CD4-positive, alpha-beta T cell (primary cell): Measurements from ENCODE around the gene TOR2A. TPM values are rescaled to one million over a fixed set of nuclear protein-coding genes. Genes with fewer than 3 reads are reported as not detected.
A peak's percentile ranks its signal among the peaks of the same experiment; 100 is the strongest.

Experiments
- ATAC-seq: fragments of 200-7000 bp; cut with Tn5 transposase; one replicate; pipeline ENCODE4 v1.10.0; 2022; ENCODE audit warnings: mild to moderate bottlenecking; ENCODE audit not compliant: poor library complexity
- CTCF ChIA-PET: fragments of 350-600 bp; sonication (Branson Sonifier 250); formaldehyde crosslinking; loops from one replicate; lab custom pipeline; 2021; ENCODE audit warnings: antibody characterized with exemption, inconsistent platforms; lab: Charles Lee
- POLR2A ChIA-PET: fragments of 350-600 bp; sonication (Branson Sonifier 250); formaldehyde crosslinking; loops from one replicate; lab custom pipeline; 2021; ENCODE audit warnings: antibody characterized with exemption, inconsistent platforms; lab: Charles Lee
- DNase-seq, 14 experiments: peaks; one replicate each; pipeline ENCODE4 v3.0.0-alpha.2; 2013 to 2020; ENCODE audit warnings: mixed read lengths in 2 of 14
- H3K27ac ChIP-seq, 2 donors: one replicate each; pipeline versions ENCODE4 v1.5.1 to v1.7.0; 2013; ENCODE audit warnings: low read length in 2 of 2, low read depth in 1 of 2, mild to moderate bottlenecking in 1 of 2
- H3K27me3 ChIP-seq, 2 experiments: 1 replicate in 1 of 2; 2 replicates in 1 of 2; pipeline versions ENCODE4 v1.6.1 to v1.7.0; 2013; ENCODE audit warnings: low read length in 2 of 2, control low read depth in 1 of 2, mild to moderate bottlenecking in 1 of 2, moderate library complexity in 1 of 2; ENCODE audit not compliant: insufficient read depth in 2 of 2, control insufficient read depth in 1 of 2
- H3K36me3 ChIP-seq: one replicate; pipeline ENCODE4 v1.6.1; 2013; ENCODE audit warnings: low read length, control low read depth; ENCODE audit not compliant: insufficient read depth
- H3K4me1 ChIP-seq: one replicate; pipeline ENCODE4 v1.6.1; 2013; ENCODE audit warnings: low read length, control low read depth; ENCODE audit not compliant: insufficient read depth
- H3K4me3 ChIP-seq: one replicate; pipeline ENCODE4 v1.5.1; 2013; ENCODE audit warnings: mild to moderate bottlenecking, low read length, moderate library complexity
- H3K9me3 ChIP-seq, 2 experiments: 1 replicate in 1 of 2; 2 replicates in 1 of 2; pipeline versions ENCODE4 v1.6.1 to v1.7.0; 2013; ENCODE audit warnings: low read length in 2 of 2, mild to moderate bottlenecking in 2 of 2, control low read depth in 1 of 2, moderate library complexity in 1 of 2; ENCODE audit not compliant: control insufficient read depth in 1 of 2, insufficient read depth in 1 of 2
- H3K27ac Mint-ChIP-seq: one replicate; pipeline ENCODE4 v1.8.0; 2020; ENCODE audit warnings: mixed read lengths
- H3K27me3 Mint-ChIP-seq: one replicate; pipeline ENCODE4 v1.8.0; 2021; ENCODE audit warnings: mixed read lengths
- H3K36me3 Mint-ChIP-seq: one replicate; pipeline ENCODE4 v1.8.0; 2021; ENCODE audit warnings: low read depth, mixed read lengths
- H3K4me1 Mint-ChIP-seq: one replicate; pipeline ENCODE4 v1.8.0; 2021; ENCODE audit warnings: low read depth, mixed read lengths
- H3K4me3 Mint-ChIP-seq: one replicate; pipeline ENCODE4 v1.8.0; 2020; ENCODE audit warnings: mild to moderate bottlenecking, mixed read lengths
- H3K9me3 Mint-ChIP-seq: one replicate; pipeline ENCODE4 v1.8.0; 2020; ENCODE audit warnings: mixed read lengths
- intact Hi-C, 2 experiments: fragments of 100-400 bp; cut with DNase I in 1 of 2; cut with micrococcal nuclease in 1 of 2; formaldehyde crosslinking; loops; one replicate each; pipeline versions ENCODE4 v1.15.1 to v1.9.0; 2023 to 2025; cut with DNase I, micrococcal nuclease
- total RNA-seq, 174 experiments: library from RNA in 2 of 174; stranded (reverse) in 2 of 174; gene quantifications; one replicate each; pipeline ENCODE4 v1.2.3 and lab custom pipeline; 2021 to 2026
- TF ChIP-seq, protein P1 (sequence below): fragments of 200-600 bp; IDR thresholded peaks from one replicate; pipeline ENCODE4 v1.8.0; 2022; ENCODE audit warnings: antibody characterized with exemption, mild to moderate bottlenecking

TOR2A gene
- total RNA-seq, 2 experiments from 2014 or later = 7.6 to 8.2 TPM

DNA sequence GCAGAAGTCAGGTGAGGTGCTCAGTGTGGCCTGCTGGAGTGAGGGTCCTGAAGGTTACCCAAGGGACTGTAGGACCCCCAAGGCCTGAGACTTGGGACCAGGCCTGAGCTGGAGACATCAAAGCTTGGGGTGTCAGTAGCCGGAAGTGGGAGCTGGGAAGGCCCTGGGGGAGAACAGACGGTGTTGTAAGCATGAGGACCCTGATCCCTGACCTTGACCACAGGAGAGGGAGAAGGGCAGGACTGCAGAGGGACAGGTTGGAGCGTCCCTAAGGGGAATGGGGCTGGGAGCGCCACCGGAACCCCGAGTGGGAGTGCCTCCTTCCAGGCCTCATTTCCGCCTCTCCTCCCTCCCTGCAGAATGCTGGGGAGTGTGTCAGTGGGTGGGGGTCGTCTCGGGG, 18.7 kb downstream of the TOR2A start:
- CTCF ChIA-PET = interaction anchor here (1.6 to 2.5 kb wide), 2 partner anchors 18 to 153 kb away, joined by 8 to 28 read pairs; partner anchors contain the start of gene TOR2A

GRCh38 chr9:127715470-127716337, 19.4 kb downstream of the TOR2A start, which contains the start of the genes PTRH1 and TTC16:
PTRH1 (minus strand) TSS chr9:127715663; CDS start chr9:127715639, 24 bp downstream.
TTC16 (plus strand) TSS chr9:127716079; CDS start chr9:127716146, 67 bp downstream.
- Mint-ChIP-seq H3K27me3 (no peaks in the 10 kb centered on the region), H3K9me3 (no peaks in the 10 kb centered on the region), H3K4me3 (peak within 1 kb of the TSS; percentile 92), H3K36me3 (peaks cover 5% of the 10 kb centered on the region), H3K4me1 (peaks cover 30% of the 10 kb centered on the region), H3K27ac (peak within 1 kb of the TSS; percentile 83)
- H3K27ac ChIP-seq = peak within 1 kb of the TSS; percentile 51 to 76
- intact Hi-C loops = loop anchor here (1.0 to 10.0 kb wide), 5 partner anchors 17 to 352 kb away; partner anchors contain the start of genes STXBP1 (in 2 of the 2), CDK9 (in 1 of the 2), NAIF1 (in 1 of the 2) and SLC25A25 (in 1 of the 2)
- peak within 1 kb of the TSS; percentile 73 for H3K4me3 ChIP-seq
- DNase-seq (peak; percentile 92 to 98 (median 96)), ATAC-seq (peak; percentile 94)
- TF ChIP-seq, protein P1, sequence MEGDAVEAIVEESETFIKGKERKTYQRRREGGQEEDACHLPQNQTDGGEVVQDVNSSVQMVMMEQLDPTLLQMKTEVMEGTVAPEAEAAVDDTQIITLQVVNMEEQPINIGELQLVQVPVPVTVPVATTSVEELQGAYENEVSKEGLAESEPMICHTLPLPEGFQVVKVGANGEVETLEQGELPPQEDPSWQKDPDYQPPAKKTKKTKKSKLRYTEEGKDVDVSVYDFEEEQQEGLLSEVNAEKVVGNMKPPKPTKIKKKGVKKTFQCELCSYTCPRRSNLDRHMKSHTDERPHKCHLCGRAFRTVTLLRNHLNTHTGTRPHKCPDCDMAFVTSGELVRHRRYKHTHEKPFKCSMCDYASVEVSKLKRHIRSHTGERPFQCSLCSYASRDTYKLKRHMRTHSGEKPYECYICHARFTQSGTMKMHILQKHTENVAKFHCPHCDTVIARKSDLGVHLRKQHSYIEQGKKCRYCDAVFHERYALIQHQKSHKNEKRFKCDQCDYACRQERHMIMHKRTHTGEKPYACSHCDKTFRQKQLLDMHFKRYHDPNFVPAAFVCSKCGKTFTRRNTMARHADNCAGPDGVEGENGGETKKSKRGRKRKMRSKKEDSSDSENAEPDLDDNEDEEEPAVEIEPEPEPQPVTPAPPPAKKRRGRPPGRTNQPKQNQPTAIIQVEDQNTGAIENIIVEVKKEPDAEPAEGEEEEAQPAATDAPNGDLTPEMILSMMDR = no peak
- no peaks in the 10 kb centered on the region for H3K27me3 ChIP-seq
- peaks cover 58% of the 10 kb centered on the region for H3K4me1 ChIP-seq
- no peaks in the 10 kb centered on the region for H3K36me3 ChIP-seq
- POLR2A ChIA-PET = interaction anchor here (0.5 to 2.0 kb wide), 11 partner anchors 9 to 265 kb away, joined by 3 to 16 read pairs (median 3); partner anchors contain the start of genes CDK9, LRSAM1, RPL12 and ST6GALNAC4
- CTCF ChIA-PET = interaction anchor here (1.6 to 2.5 kb wide), 2 partner anchors 19 to 154 kb away, joined by 8 to 28 read pairs; partner anchors contain the start of gene TOR2A
- no peaks in the 10 kb centered on the region for H3K9me3 ChIP-seq

More for the DNA sequence above, 18.7 kb downstream of the TOR2A start:
- ATAC-seq (no peak), DNase-seq (no peak)
- H3K27ac Mint-ChIP-seq = peak overlapping the region; percentile 83
- H3K27me3 Mint-ChIP-seq = no peaks in the 10 kb centered on the region
- H3K4me3 Mint-ChIP-seq = peak overlapping the region; percentile 92
- TF ChIP-seq, protein P1 = no peak
- no peaks in the 10 kb centered on the region for H3K36me3 ChIP-seq
- no peaks in the 10 kb centered on the region for H3K27me3 ChIP-seq
- peaks cover 5% of the 10 kb centered on the region for H3K36me3 Mint-ChIP-seq
- intact Hi-C loops = loop anchor here (2.0 to 10.0 kb wide), 4 partner anchors 16 to 351 kb away; partner anchors contain the start of genes STXBP1 (in 2 of the 2), NAIF1 (in 1 of the 2) and SLC25A25 (in 1 of the 2)
- POLR2A ChIA-PET = interaction anchor here (1.1 to 2.0 kb wide), 8 partner anchors 8 to 265 kb away, joined by 3 to 16 read pairs (median 6); partner anchors contain the start of genes CDK9, LRSAM1, RPL12 and TOR2A
- H3K9me3 Mint-ChIP-seq = no peaks in the 10 kb centered on the region
- H3K4me3 ChIP-seq = peak overlapping the region; percentile 73
- peaks cover 24% of the 10 kb centered on the region for H3K4me1 Mint-ChIP-seq
- no peaks in the 10 kb centered on the region for H3K9me3 ChIP-seq
- peak overlapping the region in 1 of 2 donors; percentile 76 for H3K27ac ChIP-seq
- H3K4me1 ChIP-seq = peaks cover 56% of the 10 kb centered on the region

DNA sequence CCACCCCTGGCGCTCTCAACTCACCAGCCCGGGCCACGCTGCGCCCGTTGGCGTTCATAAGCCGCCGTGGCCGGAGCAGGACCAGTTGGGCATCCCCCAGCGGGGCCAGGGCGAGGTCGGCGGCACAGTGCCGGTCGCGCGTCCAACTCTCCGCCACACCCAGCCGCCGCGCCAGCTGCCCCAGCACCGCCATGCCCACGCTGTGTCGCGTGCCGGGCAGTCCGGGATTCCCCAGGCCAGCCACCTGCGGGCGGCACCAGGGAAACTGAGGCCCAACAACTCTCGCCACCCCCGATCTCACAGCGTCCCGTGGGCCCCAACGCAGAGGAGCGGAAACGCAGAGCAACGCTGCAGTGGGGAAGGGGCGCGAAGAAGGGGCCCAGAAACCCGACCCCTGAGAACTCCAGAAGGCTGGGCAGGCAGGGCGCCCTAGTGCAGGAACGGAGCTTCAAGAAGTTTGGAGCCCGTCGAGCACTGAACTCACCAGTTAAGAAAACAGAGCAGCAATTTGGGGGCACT, 20.1 kb downstream of the TOR2A start:
- TF ChIP-seq, protein P1 = no peak
- peak overlapping the region; percentile 83 for H3K27ac Mint-ChIP-seq
- POLR2A ChIA-PET = interaction anchor here (0.9 to 2.0 kb wide), 9 partner anchors 10 to 264 kb away, joined by 3 to 16 read pairs (median 4); partner anchors contain the start of genes CDK9, LRSAM1, RPL12 and ST6GALNAC4
- DNase-seq (peak in 3 of 14 experiments; percentile 15 to 50 (median 16)), ATAC-seq (peak; percentile 11)
- Histone ChIP-seq H3K9me3 (no peaks in the 10 kb centered on the region), H3K27ac (peak overlapping the region; percentile 51 to 76), H3K4me3 (peak overlapping the region; percentile 73), H3K27me3 (no peaks in the 10 kb centered on the region), H3K4me1 (peaks cover 54% of the 10 kb centered on the region), H3K36me3 (no peaks in the 10 kb centered on the region)
- H3K9me3 Mint-ChIP-seq = no peaks in the 10 kb centered on the region
- no peaks in the 10 kb centered on the region for H3K27me3 Mint-ChIP-seq
- peaks cover 26% of the 10 kb centered on the region for H3K4me1 Mint-ChIP-seq
- CTCF ChIA-PET = interaction anchor here (1.6 to 2.5 kb wide), 2 partner anchors 20 to 155 kb away, joined by 8 to 28 read pairs; partner anchors contain the start of gene TOR2A
- intact Hi-C loops = loop anchor here (1.0 to 10.0 kb wide), 5 partner anchors 15 to 352 kb away; partner anchors contain the start of genes STXBP1 (in 2 of the 2), CDK9 (in 1 of the 2), NAIF1 (in 1 of the 2) and SLC25A25 (in 1 of the 2)
- H3K36me3 Mint-ChIP-seq = peaks cover 5% of the 10 kb centered on the region
- peak overlapping the region; percentile 92 for H3K4me3 Mint-ChIP-seq
